DOHH2 (cell line): ENCODE data around the gene C22orf23.

Experiments used
- CTCF ChIP-seq: fragments of 200-600 bp; sonication (generic); IDR thresholded peaks from one replicate; pipeline ENCODE4 v1.5.1; 2014; ENCODE audit warnings: antibody characterized with exemption, mild to moderate bottlenecking, low read depth, low read length; ENCODE audit not compliant: poor library complexity, severe bottlenecking
- EZH2phosphoT487 ChIP-seq: fragments of 200-600 bp; sonication (generic); IDR thresholded peaks from 2 replicates; pipeline ENCODE4 v1.6.1; 2017; ENCODE audit warnings: borderline replicate concordance, mild to moderate bottlenecking, antibody characterized with exemption, low read length, moderate library complexity, mixed read lengths

DNA sequence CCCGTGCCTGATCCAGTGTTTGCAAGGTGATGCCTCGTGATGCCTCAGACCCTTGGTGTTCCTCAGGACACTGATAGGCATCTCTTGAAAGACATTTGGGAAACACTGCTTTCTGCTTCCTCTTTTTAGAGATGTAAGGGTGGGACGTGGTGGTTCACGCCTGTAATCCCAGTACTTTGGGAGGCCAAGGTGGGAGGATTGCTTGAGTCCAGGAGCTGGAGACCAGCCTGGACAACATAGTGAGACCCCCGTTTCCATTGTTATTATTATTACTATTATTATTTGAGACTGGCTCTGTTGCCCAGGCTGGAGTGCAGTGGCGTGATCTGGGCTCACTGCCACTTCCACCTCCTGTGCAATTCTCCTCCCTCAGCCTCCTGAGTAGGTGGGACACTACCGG, 37.5 kb upstream of the C22orf23 start:
- TF ChIP-seq CTCF (no peak), EZH2phosphoT487 (no peak)
